T-helper 1 cell treated with Interleukin-12 subunit alpha and Interleukin-12 subunit beta and Interleukin-4 antibody, amounts not matched to agents 30 μg/mL and 1 μg/mL, for 36 hours (primary cell): Measurements from ENCODE around the gene SHROOM3.

Experiments used
- H3K27ac Mint-ChIP-seq: one replicate; pipeline ENCODE4 v1.8.0; 2021; ENCODE audit warnings: mild to moderate bottlenecking, mixed read lengths
- H3K27me3 Mint-ChIP-seq: one replicate; pipeline ENCODE4 v1.8.0; 2021; ENCODE audit warnings: low read depth, mixed read lengths
- H3K36me3 Mint-ChIP-seq: one replicate; pipeline ENCODE4 v1.8.0; 2021; ENCODE audit warnings: low read depth, mixed read lengths
- H3K4me1 Mint-ChIP-seq: one replicate; pipeline ENCODE4 v1.8.0; 2021; ENCODE audit warnings: low read depth, mixed read lengths
- H3K4me3 Mint-ChIP-seq: one replicate; pipeline ENCODE4 v1.8.0; 2021; ENCODE audit warnings: mild to moderate bottlenecking, moderate library complexity, mixed read lengths
- H3K9me3 Mint-ChIP-seq: one replicate; pipeline ENCODE4 v1.8.0; 2021; ENCODE audit warnings: mixed read lengths

Gene SHROOM3

DNA sequence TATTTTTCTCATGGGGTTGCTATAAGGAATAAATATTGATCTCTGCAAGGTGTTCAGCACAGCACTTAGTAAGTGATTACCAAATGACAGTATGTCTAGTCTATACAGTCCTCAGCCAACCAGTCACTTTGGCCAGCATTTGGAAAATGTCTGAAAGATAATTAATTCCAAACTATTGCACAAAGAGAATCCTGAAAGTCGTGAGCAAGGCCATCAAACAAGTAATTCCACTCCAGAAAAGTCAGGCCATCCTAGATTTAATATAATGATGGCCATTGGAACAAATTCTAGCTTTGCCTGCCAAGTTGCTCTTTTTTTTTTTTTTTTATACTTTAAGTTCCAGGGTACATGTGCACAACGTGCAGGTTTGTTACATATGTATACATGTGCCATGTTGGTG lies 96.6 kb downstream of the SHROOM3 start:
- H3K36me3 Mint-ChIP-seq: no peaks in the 10 kb centered on the region
- H3K27me3 Mint-ChIP-seq: peaks cover 14% of the 10 kb centered on the region
- H3K4me3 Mint-ChIP-seq: no peak overlapping the region
- no peaks in the 10 kb centered on the region for H3K9me3 Mint-ChIP-seq
- no peaks in the 10 kb centered on the region for H3K4me1 Mint-ChIP-seq
- H3K27ac Mint-ChIP-seq: no peak overlapping the region

DNA sequence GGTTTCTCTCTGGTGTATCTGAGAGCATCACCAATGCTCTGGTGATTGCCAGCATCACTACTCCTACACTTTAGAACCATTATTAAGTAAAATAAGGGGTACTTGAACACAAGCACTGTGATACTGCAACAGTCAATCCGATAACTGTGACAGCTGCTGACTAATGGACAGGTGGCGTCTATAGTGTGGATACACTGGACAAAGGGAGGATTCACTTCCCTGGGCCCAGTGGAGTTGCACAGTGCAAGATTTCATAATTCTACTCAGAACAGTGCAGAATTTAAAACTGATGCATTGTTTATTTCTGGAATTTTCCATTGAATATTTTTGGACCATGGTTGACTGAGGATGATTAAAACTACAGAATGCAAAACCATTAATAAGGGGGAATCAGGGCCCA lies 97.8 kb downstream of the SHROOM3 start:
- Mint-ChIP-seq H3K36me3 (no peaks in the 10 kb centered on the region), H3K27ac (no peak overlapping the region), H3K4me1 (no peaks in the 10 kb centered on the region), H3K4me3 (no peak overlapping the region), H3K9me3 (no peaks in the 10 kb centered on the region), H3K27me3 (peaks cover 10% of the 10 kb centered on the region)

DNA sequence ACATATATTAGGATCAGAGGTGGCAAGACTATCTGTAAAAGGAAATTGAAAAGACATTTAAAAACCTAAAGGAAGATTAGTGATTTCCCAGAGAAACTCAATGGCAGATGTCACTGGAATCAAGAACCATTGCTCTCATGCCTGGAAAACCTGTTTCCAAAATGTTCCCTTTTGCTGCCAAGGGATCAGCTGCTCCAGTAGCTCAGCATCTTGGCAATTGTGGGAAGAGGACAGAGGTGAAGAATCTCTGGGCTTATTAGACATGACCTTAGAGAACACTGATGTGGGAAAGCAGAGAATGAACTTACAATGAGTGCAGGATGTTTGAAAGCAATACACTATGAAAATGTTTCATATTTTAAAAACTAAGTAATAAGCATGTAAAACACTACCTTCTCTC lies 98.3 kb downstream of the SHROOM3 start:
- Mint-ChIP-seq H3K27me3 (peaks cover 7% of the 10 kb centered on the region), H3K36me3 (no peaks in the 10 kb centered on the region), H3K4me1 (no peaks in the 10 kb centered on the region)

DNA sequence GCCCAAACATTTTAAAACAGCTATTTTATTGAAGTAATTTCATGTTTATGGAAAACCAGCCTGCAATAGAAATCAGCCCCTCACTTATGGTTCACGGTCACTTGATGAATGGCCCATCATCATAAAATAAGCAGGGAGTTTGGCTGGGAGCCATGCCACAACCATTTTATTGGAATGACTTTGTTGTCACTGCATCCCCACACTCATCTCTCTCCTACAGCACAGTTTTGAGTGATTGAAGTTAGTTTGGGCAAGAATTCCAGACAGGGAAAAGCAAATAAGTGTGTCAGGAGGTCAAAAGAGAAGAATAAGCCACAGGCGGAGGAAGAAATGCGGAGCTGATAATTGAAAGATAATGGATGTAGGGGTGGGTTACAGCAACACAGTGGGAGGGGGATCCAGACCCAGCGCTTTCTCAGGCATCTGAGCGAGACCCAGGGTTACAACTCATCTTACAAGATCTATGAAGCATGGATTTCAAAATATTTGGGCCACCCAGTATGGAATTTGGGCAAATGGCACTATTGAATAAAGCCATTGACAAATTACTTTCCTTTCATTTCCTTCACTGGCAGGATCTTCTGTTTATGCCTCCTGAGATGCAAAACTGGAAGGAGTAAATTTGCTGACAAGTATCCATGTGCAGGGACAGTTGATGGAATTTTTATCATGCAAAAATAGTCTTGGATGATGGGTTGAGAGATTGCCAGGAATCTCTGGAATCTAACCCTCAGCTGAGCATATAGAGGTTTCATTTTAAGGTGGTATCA lies 100.8 kb downstream of the SHROOM3 start:
- H3K4me1 Mint-ChIP-seq: no peaks in the 10 kb centered on the region
- H3K36me3 Mint-ChIP-seq: no peaks in the 10 kb centered on the region
- H3K9me3 Mint-ChIP-seq: no peaks in the 10 kb centered on the region
- no peak overlapping the region for H3K4me3 Mint-ChIP-seq
- peaks cover 3% of the 10 kb centered on the region for H3K27me3 Mint-ChIP-seq
- no peak overlapping the region for H3K27ac Mint-ChIP-seq

More for the DNA sequence above, 98.3 kb downstream of the SHROOM3 start:
- Mint-ChIP-seq H3K4me3 (no peak overlapping the region), H3K9me3 (no peaks in the 10 kb centered on the region), H3K27ac (no peak overlapping the region)

DNA sequence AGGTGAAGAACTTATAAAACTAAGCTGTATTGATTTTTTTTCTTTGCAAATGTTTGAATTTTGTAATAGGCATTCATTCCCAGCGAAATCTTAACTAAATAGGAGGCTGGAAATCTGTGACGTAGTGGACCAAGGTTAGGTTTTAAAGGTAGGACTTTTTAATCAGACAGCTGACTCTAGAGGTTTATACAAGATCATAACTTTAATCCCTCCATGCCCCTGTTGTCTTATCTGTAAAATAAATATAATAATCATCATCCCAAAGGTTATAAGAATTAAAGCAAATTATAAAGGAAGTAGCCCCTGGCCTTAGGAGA lies 101.3 kb downstream of the SHROOM3 start:
- no peaks in the 10 kb centered on the region for H3K4me1 Mint-ChIP-seq
- H3K27ac Mint-ChIP-seq: no peak overlapping the region
- no peaks in the 10 kb centered on the region for H3K36me3 Mint-ChIP-seq
- no peaks in the 10 kb centered on the region for H3K9me3 Mint-ChIP-seq
- H3K4me3 Mint-ChIP-seq: no peak overlapping the region
- peaks cover 3% of the 10 kb centered on the region for H3K27me3 Mint-ChIP-seq

DNA sequence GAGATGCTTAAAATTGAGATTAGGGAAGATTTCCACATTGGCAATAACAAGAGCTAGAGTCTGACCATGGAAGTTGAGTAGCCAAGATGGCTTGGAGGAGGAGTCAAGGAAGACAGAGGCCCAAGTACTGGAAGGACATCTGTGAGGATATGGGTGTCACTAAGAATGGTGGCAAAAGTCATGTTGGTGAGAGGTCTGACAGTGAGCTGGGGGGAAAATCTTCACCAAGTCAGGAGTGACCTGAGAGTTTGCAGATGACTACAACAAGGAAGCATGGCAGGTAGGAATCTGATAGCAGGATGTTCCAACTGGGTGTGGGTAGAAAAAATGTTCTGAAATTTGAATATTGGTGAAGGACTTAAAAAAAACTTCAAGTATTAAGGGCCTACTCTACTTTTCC lies 103.3 kb downstream of the SHROOM3 start:
- H3K36me3 Mint-ChIP-seq: no peaks in the 10 kb centered on the region
- H3K9me3 Mint-ChIP-seq: no peaks in the 10 kb centered on the region
- no peak overlapping the region for H3K4me3 Mint-ChIP-seq
- no peaks in the 10 kb centered on the region for H3K27me3 Mint-ChIP-seq
- H3K4me1 Mint-ChIP-seq: no peaks in the 10 kb centered on the region
- H3K27ac Mint-ChIP-seq: no peak overlapping the region

DNA sequence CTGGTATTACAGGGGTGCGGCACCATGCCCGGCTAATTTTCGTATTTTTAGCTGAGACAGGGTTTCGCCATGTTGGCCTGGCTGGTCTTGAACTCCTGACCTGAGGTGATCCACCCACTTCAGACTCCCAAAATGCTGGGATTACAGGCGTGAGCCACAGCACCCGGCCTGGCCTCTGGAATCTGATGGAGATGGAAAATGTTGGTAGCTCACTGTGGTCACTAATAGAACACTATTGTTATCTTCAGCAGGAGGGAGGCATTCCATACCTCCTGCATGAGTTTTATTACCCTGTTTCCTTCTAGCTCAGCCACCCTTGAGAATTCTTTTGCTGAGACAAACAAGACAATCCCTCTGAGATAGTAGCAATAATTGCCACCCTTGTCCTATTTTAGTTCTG lies 105.0 kb downstream of the SHROOM3 start:
- Mint-ChIP-seq H3K27me3 (no peaks in the 10 kb centered on the region), H3K27ac (no peak overlapping the region), H3K4me1 (peaks cover 5% of the 10 kb centered on the region), H3K9me3 (no peaks in the 10 kb centered on the region), H3K36me3 (no peaks in the 10 kb centered on the region), H3K4me3 (no peak overlapping the region)

DNA sequence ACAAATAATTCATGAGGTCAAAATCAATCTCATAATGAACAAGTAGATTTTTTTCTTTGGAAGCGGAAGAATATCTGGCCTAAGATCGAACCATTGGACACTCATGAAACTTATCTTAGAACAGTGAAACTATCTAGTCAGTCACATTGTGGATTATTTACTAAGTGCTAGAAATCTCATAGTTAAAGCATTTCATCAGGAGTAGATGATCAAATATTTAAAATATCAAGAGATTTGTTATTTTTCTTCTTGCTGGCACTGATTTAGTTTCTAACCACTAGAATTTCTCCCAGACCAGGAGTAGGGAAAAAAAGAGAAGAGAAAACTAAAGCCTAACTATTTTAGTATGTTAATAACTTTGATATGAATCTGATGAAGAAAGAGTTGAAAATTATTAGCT lies 105.5 kb downstream of the SHROOM3 start:
- no peaks in the 10 kb centered on the region for H3K27me3 Mint-ChIP-seq
- no peaks in the 10 kb centered on the region for H3K9me3 Mint-ChIP-seq
- H3K4me3 Mint-ChIP-seq: no peak overlapping the region
- peaks cover 10% of the 10 kb centered on the region for H3K4me1 Mint-ChIP-seq
- no peak overlapping the region for H3K27ac Mint-ChIP-seq
- H3K36me3 Mint-ChIP-seq: no peaks in the 10 kb centered on the region

DNA sequence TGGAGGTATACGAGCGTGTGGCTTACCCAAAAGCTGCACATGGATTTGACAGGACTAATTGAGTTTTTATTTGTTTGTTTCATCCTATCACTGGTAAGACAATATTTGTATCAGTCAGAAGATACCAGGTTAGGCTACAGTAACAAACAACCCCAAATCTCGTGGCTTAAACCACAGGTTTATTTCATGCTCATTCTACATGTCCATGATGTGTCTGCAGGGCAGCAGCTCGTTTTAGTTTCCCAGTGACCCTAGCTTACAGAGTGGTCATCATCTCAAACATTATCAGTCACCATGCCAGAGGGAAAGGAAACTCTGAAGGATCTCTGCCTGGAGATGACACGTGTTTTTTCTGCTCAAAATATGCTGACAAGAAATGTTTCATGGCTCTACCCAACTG lies 108.3 kb downstream of the SHROOM3 start:
- H3K27me3 Mint-ChIP-seq: no peaks in the 10 kb centered on the region
- no peak overlapping the region for H3K4me3 Mint-ChIP-seq
- H3K27ac Mint-ChIP-seq: no peak overlapping the region
- no peaks in the 10 kb centered on the region for H3K9me3 Mint-ChIP-seq
- H3K4me1 Mint-ChIP-seq: peaks cover 15% of the 10 kb centered on the region
- H3K36me3 Mint-ChIP-seq: no peaks in the 10 kb centered on the region

DNA sequence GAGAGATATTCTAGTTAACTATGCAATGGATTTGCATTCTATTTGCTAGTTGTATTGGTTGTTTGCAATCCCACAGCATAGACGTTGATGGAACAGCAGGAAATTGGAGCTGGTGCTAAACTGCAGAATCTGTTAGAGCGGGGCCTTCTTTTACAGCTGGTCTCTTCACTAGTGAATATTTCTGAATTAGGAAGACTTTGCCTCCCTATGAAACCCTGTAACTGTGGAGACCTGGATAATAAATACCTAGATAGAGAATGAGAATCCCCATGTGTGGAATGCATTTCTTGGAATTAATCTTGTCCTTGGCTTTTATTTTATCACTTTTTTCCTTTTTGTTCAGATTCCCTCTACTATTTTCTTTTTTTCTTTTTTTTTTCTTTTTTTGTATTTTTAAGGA lies 109.7 kb downstream of the SHROOM3 start:
- Mint-ChIP-seq H3K27me3 (no peaks in the 10 kb centered on the region), H3K4me3 (peak overlapping the region; percentile 18), H3K27ac (no peak overlapping the region), H3K4me1 (peaks cover 15% of the 10 kb centered on the region), H3K9me3 (no peaks in the 10 kb centered on the region), H3K36me3 (no peaks in the 10 kb centered on the region)

DNA sequence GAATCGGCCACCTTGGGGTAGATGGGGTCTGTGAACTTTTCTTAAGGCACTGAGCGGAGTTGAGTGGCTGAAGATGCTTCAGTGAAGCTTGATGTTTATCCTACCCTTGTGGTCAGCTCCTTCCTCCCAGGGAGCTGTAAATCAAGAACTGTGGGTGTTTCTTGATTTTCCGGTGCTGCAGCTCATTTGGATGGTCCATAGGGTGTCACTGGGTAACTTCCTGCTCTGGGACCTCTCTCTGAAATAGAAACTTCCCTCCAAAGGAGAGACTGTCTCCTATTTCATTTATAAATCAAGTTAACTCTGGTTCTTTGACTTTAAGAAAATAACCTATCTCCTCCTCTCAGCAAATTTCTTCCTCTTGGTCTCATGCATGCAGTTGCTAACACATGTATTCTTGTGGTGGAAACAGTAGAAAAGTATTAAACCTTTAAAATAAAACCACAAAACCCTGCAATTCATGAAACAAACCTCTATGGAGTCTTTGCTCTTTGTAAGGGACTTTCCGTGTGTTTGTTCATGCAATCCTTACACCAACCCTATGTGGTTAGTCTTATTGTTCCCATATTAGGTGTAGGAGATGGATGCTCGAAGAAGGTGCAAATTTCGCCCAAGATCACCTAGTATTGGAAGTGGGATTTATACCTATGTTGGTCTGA lies 110.3 kb downstream of the SHROOM3 start:
- Mint-ChIP-seq H3K36me3 (no peaks in the 10 kb centered on the region), H3K27me3 (peaks cover 3% of the 10 kb centered on the region), H3K27ac (peak overlapping the region; percentile 18), H3K9me3 (no peaks in the 10 kb centered on the region), H3K4me1 (peaks cover 15% of the 10 kb centered on the region), H3K4me3 (peak overlapping the region; percentile 18)

DNA sequence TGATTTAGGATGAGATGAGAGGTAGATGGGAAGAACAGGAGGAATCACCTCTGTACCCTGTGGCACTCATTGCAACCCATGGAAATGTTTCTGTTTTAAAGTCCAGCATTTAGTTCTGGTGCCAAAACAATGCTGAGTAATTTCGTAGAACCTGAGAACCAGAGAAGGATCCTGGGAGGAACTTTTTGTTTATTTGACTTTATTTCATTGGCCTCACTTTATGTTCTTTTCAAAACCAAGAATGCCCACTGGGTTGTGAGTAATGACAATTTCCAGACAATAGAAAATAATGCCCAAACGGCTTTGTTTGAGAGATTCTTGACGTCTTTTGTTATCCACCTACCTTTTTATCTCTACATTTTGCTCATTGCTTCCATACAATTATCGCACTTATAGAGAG lies 111.3 kb downstream of the SHROOM3 start:
- no peak overlapping the region for H3K4me3 Mint-ChIP-seq
- no peaks in the 10 kb centered on the region for H3K9me3 Mint-ChIP-seq
- H3K27ac Mint-ChIP-seq: no peak overlapping the region
- H3K27me3 Mint-ChIP-seq: peaks cover 4% of the 10 kb centered on the region
- no peaks in the 10 kb centered on the region for H3K36me3 Mint-ChIP-seq
- H3K4me1 Mint-ChIP-seq: peaks cover 15% of the 10 kb centered on the region

DNA sequence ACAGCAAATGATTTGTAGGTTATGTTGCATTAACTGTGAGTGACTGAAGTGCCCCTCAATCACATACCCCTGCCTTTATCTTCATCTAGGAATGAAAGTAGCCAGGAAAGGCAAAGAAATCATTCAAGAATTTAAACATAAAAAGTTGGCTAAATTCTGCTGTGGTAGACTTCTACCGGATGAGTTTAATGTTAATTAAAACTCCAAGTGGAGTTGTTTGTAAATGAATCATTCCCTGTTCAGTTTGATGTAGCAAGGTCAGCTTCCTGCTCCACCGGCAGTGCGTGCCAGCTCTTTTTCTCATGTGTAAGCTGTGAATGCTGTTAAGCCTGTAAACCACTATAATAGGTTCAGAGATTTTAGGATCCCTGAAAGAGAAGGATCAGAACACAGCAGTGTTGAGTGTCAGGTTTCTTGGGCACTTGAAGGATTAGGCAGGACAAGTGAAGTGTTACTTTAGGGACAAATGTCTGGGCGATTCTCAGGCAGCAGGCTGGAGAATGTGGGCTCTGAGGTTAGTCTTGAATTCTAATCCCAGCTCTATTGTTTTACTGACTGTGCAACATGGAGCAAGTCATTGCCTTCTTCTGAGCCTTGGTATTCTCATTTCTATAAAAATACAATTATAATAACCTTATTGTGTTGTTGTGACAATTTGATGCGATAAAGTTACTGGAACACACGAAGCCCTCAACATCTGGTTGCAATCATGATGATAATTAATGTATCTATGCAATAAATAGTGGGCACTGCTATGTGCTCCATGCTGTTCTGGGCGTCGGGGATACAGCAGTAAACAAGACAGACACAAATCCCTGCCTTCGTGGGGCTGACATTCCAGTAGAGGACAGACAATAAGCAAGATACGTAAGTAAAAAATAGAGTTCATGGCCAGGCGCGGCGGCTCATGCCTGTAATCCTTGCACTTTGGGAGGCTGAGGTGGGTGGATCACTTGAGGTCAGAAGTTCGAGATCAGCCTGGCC lies 112.0 kb downstream of the SHROOM3 start:
- Mint-ChIP-seq H3K27me3 (peaks cover 4% of the 10 kb centered on the region), H3K9me3 (no peaks in the 10 kb centered on the region), H3K36me3 (no peaks in the 10 kb centered on the region), H3K27ac (no peak overlapping the region), H3K4me1 (peaks cover 15% of the 10 kb centered on the region), H3K4me3 (no peak overlapping the region)

DNA sequence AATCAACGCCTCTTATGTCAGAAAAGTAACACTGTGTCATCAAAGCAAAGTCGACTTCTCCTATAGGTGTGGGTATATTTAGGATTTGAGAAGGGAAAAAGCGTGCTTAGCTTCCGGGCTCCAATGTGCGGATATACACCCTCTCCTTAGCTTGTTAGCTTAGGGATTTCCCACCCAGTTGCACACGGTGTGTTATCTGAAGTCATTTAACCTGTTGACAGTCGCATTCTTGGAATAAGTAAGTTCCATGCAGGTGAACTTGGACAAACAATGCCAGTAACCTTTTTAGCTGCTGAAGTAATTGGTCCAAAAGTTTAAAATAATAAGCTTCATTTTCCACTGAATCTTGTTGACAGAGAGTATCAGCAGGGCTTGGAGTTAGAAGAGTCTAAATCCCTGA lies 113.7 kb downstream of the SHROOM3 start:
- Mint-ChIP-seq H3K27me3 (peaks cover 4% of the 10 kb centered on the region), H3K36me3 (no peaks in the 10 kb centered on the region), H3K4me3 (no peak overlapping the region), H3K27ac (no peak overlapping the region), H3K4me1 (peaks cover 15% of the 10 kb centered on the region), H3K9me3 (no peaks in the 10 kb centered on the region)

DNA sequence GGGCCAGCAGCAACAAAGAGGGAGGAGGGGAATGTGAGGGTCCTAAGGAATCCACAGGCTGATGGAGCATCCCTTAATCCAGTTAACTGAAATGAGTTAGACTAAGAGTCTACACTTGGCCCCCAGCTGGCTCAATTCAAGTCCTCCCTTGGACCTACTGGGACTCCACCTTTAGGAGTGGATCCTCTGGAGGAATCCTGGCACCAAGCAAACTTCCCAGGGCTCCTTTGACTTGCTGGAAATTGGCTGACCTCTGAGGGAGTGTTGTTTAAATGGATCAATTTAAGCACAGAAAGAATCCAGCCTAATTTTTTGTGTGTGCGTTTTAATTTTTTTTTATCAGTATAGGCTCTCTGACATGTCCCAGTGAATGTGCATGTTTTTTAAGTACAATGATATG lies 114.7 kb downstream of the SHROOM3 start:
- Mint-ChIP-seq H3K27me3 (peaks cover 4% of the 10 kb centered on the region), H3K9me3 (no peaks in the 10 kb centered on the region), H3K4me3 (no peak overlapping the region), H3K36me3 (no peaks in the 10 kb centered on the region), H3K27ac (no peak overlapping the region), H3K4me1 (peaks cover 11% of the 10 kb centered on the region)
